Peyer's patch (tissue), 4 donors: ENCODE results near the gene BRAT1. TPM values are rescaled to one million over a fixed set of nuclear protein-coding genes. Genes with fewer than 3 reads are reported as not detected.
A peak's percentile ranks its signal among the peaks of the same experiment; 100 is the strongest.

Source experiments
- DNase-seq, 3 donors: peaks; one replicate each; pipeline ENCODE4 v3.0.0-alpha.2; 2017 to 2019
- H3K27ac ChIP-seq, 4 donors: fragments of 200-600 bp; sonication (generic); one replicate each; pipeline ENCODE4 v1.5.1; 2016 to 2019
- H3K27me3 ChIP-seq, 2 donors: fragments of 200-600 bp; sonication (generic); one replicate each; pipeline ENCODE4 v1.5.1; 2019
- H3K36me3 ChIP-seq, 3 donors: fragments of 200-600 bp; sonication (generic); one replicate each; pipeline ENCODE4 v1.5.1; 2016 to 2019
- H3K4me1 ChIP-seq, 4 donors: fragments of 200-600 bp; sonication (generic); one replicate each; pipeline ENCODE4 v1.5.1; 2016 to 2019
- H3K4me3 ChIP-seq, 4 donors: fragments of 200-600 bp; sonication (generic); 1 replicate in 3 of 4; 2 replicates in 1 of 4; pipeline ENCODE4 v1.5.1; 2016 to 2019; ENCODE audit warnings: mild to moderate bottlenecking in 1 of 4
- H3K9me3 ChIP-seq, 4 donors: fragments of 200-600 bp; sonication (generic); one replicate each; pipeline ENCODE4 v1.5.1; 2016 to 2019; ENCODE audit warnings: mild to moderate bottlenecking in 1 of 4
- CTCF ChIP-seq, 6 experiments: fragments of 450-650 bp in 4 of 6; fragments of 200-600 bp in 2 of 6; sonication (generic) in 1 of 6; IDR thresholded peaks; one replicate each; pipeline ENCODE4 v1.5.1; 2017 to 2019; ENCODE audit warnings: antibody characterized with exemption in 6 of 6, mild to moderate bottlenecking in 3 of 6, moderate library complexity in 1 of 6
- POLR2A ChIP-seq, 2 donors: fragments of 450-650 bp; IDR thresholded peaks; one replicate each; pipeline ENCODE4 v1.5.1; 2017; ENCODE audit warnings: antibody characterized with exemption in 2 of 2, mild to moderate bottlenecking in 2 of 2, moderate library complexity in 2 of 2
- total RNA-seq, 4 donors: library from RNA; depleted of rRNA; stranded (reverse); fragments of >200 nt; gene quantifications; one replicate each; pipeline ENCODE4 v1.1.0, GENCODE V29; 2016

Gene BRAT1
- total RNA-seq, 4 donors from 2014 or later: 43.3 to 73.3 (median 54.1) TPM

- no peak overlapping the region for H3K4me3 ChIP-seq
- H3K36me3 ChIP-seq: peaks cover 0 to 32% (median 0%) of the 10 kb centered on the region in 3 donors
- peak in 1 of 3 donors; percentile 78 for DNase-seq
- no peak for TF ChIP-seq CTCF (IDR thresholded peaks at IDR 0.05)
- TF ChIP-seq POLR2A (IDR thresholded peaks at IDR 0.05): no peak
- H3K27ac ChIP-seq: peak overlapping the region; percentile 81 to 99 (median 93)
- H3K27me3 ChIP-seq: no peaks in the 10 kb centered on the region
- peaks cover 16 to 90% (median 68%) of the 10 kb centered on the region in 4 donors for H3K4me1 ChIP-seq
- H3K9me3 ChIP-seq: no peaks in the 10 kb centered on the region
Measured at GRCh38 chr7:2527505-2528467, 27.5 kb downstream of the BRAT1 start.

GRCh38 chr7:2526659-2527504, 28.4 kb downstream of the BRAT1 start:
- TF ChIP-seq POLR2A (IDR thresholded peaks at IDR 0.05) (no peak), CTCF (IDR thresholded peaks at IDR 0.05) (no peak)
- no peak overlapping the region for H3K4me3 ChIP-seq
- H3K27me3 ChIP-seq: no peaks in the 10 kb centered on the region
- DNase-seq: peak in 2 of 3 donors; percentile 64 to 66
- H3K27ac ChIP-seq: peak overlapping the region in 3 of 4 donors; percentile 20 to 99 (median 92)
- H3K36me3 ChIP-seq: peaks cover 0 to 32% (median 0%) of the 10 kb centered on the region in 3 donors
- peaks cover 21 to 98% (median 77%) of the 10 kb centered on the region in 4 donors for H3K4me1 ChIP-seq
- H3K9me3 ChIP-seq: no peaks in the 10 kb centered on the region

- Histone ChIP-seq H3K9me3 (no peaks in the 10 kb centered on the region), H3K36me3 (peaks cover 0 to 32% (median 0%) of the 10 kb centered on the region in 3 donors), H3K4me3 (peak overlapping the region in 1 of 4 donors; percentile 33), H3K4me1 (peaks cover 20 to 98% (median 79%) of the 10 kb centered on the region in 4 donors), H3K27ac (peak overlapping the region in 3 of 4 donors; percentile 90 to 99 (median 97)), H3K27me3 (no peaks in the 10 kb centered on the region)
- TF ChIP-seq POLR2A (IDR thresholded peaks at IDR 0.05) (no peak), CTCF (IDR thresholded peaks at IDR 0.05) (no peak)
- no peak for DNase-seq
Measured at GRCh38 chr7:2525658-2526630, 29.4 kb downstream of the BRAT1 start.

GRCh38 chr7:2524808-2525657, 30.3 kb downstream of the BRAT1 start:
- H3K4me3 ChIP-seq: peak overlapping the region in 2 of 4 donors; percentile 33 to 36
- H3K27me3 ChIP-seq: no peaks in the 10 kb centered on the region
- no peak for DNase-seq
- no peaks in the 10 kb centered on the region for H3K9me3 ChIP-seq
- no peak for TF ChIP-seq POLR2A (IDR thresholded peaks at IDR 0.05)
- H3K4me1 ChIP-seq: peaks cover 15 to 92% (median 72%) of the 10 kb centered on the region in 4 donors
- H3K27ac ChIP-seq: peak overlapping the region; percentile 85 to 99 (median 94)
- peaks cover 0 to 32% (median 0%) of the 10 kb centered on the region in 3 donors for H3K36me3 ChIP-seq
